ENCODE results near the gene AHCYL1. TPM values are rescaled to one million over a fixed set of nuclear protein-coding genes. Genes with fewer than 3 reads are reported as not detected.

The AHCYL1 gene
- total and polyA plus RNA-seq, 7 donors, result 42.6 to 76.7 (median 58.2) TPM

DNA sequence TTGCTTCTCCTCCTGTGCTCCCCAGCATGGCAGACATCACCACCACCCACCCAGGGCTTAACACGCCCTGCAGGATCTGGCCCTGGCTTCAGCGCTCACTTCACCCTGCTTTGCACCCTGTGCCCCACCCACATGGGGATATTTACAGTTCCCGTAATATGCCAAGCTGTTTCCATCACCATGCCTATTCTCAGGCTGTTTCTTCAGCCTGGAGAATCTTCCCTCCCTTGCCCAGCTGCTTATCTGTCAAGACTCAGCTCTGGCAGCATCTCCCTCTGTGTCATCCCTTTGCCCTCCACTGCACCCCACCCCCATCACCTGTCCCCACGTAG lies 3.6 kb upstream of the AHCYL1 start:
- Histone ChIP-seq H3K4me3 (no peak overlapping the region), H3K9me3 (no peaks in the 10 kb centered on the region), H3K36me3 (no peaks in the 10 kb centered on the region), H3K27me3 (no peaks in the 10 kb centered on the region), H3K27ac (no peak overlapping the region), H3K4me1 (peaks cover 0 to 35% (median 31%) of the 10 kb centered on the region in 4 donors)
- TF ChIP-seq, protein P1, sequence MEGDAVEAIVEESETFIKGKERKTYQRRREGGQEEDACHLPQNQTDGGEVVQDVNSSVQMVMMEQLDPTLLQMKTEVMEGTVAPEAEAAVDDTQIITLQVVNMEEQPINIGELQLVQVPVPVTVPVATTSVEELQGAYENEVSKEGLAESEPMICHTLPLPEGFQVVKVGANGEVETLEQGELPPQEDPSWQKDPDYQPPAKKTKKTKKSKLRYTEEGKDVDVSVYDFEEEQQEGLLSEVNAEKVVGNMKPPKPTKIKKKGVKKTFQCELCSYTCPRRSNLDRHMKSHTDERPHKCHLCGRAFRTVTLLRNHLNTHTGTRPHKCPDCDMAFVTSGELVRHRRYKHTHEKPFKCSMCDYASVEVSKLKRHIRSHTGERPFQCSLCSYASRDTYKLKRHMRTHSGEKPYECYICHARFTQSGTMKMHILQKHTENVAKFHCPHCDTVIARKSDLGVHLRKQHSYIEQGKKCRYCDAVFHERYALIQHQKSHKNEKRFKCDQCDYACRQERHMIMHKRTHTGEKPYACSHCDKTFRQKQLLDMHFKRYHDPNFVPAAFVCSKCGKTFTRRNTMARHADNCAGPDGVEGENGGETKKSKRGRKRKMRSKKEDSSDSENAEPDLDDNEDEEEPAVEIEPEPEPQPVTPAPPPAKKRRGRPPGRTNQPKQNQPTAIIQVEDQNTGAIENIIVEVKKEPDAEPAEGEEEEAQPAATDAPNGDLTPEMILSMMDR (IDR thresholded peaks at IDR 0.05), result no peak
- TF ChIP-seq EP300 (IDR thresholded peaks at IDR 0.05) (no peak), POLR2A (IDR thresholded peaks at IDR 0.05) (no peak), POLR2AphosphoS5 (IDR thresholded peaks at IDR 0.05) (no peak)
- no peak for DNase-seq
- WGBS, 2 donors, result 17 to 60% methylated on average over 4 of the region's 4 CpGs
- intact Hi-C loops (cut with DNase I), result loop anchor here (5.0 kb wide), 3 partner anchors 69 to 339 kb away; partner anchors contain the start of gene CSF1

DNA sequence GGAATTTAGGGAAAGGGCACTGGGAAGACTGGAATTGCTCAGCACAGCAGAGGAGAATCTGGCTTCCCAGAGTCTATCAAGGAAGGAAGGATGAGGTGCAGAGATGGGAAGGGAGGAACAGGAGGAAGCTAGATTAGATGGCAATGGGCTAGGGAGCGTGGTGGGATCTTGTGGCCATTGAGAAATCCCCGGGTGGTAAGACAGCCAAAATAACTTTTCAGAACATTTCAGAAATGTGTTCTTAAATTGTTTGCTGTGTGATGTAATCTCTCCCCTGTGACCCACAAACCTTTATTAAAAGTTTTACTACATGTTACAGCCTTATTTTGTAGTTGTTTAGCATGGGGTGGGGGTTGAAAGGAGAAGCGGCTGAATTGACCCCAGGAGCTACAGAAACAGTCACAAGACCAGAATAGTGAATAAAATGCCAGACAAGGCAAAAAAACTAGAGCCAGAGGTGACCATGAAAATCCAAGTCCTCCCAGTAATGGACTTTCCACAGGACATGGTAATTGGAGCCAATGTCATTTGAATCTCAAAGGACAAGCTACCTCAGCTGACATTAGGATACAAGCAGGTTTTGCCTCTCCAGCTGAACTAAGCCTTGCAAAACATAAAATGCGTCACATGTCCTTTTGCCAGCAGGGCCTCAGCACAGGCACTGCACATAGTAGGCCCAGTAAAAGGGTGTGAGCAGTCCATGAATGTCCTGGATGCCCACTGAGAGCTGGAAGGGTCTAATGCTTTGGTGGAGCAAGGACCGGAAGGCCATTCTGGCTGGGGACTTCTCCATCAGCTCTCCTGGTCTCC lies 980 bp upstream of the AHCYL1 start:
- WGBS, 2 donors, result 55 to 79% methylated on average over 5 of the region's 5 CpGs
- intact Hi-C loops (cut with DNase I), result loop anchor here (1.0 to 5.0 kb wide), 6 partner anchors 51 to 341 kb away; partner anchors contain the start of genes CSF1 and STRIP1
- Histone ChIP-seq H3K4me3 (no peak overlapping the region), H3K36me3 (no peaks in the 10 kb centered on the region), H3K9me3 (no peaks in the 10 kb centered on the region), H3K27ac (peak overlapping the region; percentile 94 to 98 (median 96)), H3K27me3 (no peaks in the 10 kb centered on the region), H3K4me1 (peaks cover 0 to 61% (median 52%) of the 10 kb centered on the region in 4 donors)
- peak; percentile 76 for DNase-seq
- TF ChIP-seq EP300 (IDR thresholded peaks at IDR 0.05), result no peak
- no peak for TF ChIP-seq POLR2A (IDR thresholded peaks at IDR 0.05)
- TF ChIP-seq, protein P1 (IDR thresholded peaks at IDR 0.05), result no peak
- TF ChIP-seq POLR2AphosphoS5 (IDR thresholded peaks at IDR 0.05), result no peak

DNA sequence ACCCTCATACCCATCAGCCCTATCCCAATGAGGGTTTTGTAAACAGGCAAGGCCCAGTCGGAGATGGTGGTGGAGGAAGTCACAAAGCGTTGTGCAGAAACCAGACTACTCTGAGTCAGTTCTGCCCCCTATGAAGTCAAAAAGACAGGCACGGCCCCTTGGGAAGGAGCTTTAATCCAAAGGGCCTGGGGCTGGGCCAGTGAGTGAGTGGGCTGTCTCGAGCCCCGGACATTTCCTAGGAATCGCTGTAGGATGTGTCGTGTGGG lies 442 bp upstream of the AHCYL1 start:
- no peaks in the 10 kb centered on the region for H3K9me3 ChIP-seq
- H3K4me3 ChIP-seq, result peak overlapping the region in 1 of 4 donors; percentile 75
- WGBS, 2 donors, result 12 to 13% methylated on average over 7 of the region's 7 CpGs
- TF ChIP-seq, protein P1 (IDR thresholded peaks at IDR 0.05), result no peak
- TF ChIP-seq EP300 (IDR thresholded peaks at IDR 0.05) (no peak), POLR2A (IDR thresholded peaks at IDR 0.05) (no peak), POLR2AphosphoS5 (IDR thresholded peaks at IDR 0.05) (no peak)
- intact Hi-C loops (cut with DNase I), result loop anchor here (1.0 to 5.0 kb wide), 6 partner anchors 51 to 342 kb away; partner anchors contain the start of genes CSF1 and STRIP1
- peaks cover 0 to 60% (median 51%) of the 10 kb centered on the region in 4 donors for H3K4me1 ChIP-seq
- H3K27me3 ChIP-seq, result no peaks in the 10 kb centered on the region
- DNase-seq, result no peak
- H3K27ac ChIP-seq, result peak overlapping the region; percentile 94 to 98 (median 96)
- no peaks in the 10 kb centered on the region for H3K36me3 ChIP-seq

DNA sequence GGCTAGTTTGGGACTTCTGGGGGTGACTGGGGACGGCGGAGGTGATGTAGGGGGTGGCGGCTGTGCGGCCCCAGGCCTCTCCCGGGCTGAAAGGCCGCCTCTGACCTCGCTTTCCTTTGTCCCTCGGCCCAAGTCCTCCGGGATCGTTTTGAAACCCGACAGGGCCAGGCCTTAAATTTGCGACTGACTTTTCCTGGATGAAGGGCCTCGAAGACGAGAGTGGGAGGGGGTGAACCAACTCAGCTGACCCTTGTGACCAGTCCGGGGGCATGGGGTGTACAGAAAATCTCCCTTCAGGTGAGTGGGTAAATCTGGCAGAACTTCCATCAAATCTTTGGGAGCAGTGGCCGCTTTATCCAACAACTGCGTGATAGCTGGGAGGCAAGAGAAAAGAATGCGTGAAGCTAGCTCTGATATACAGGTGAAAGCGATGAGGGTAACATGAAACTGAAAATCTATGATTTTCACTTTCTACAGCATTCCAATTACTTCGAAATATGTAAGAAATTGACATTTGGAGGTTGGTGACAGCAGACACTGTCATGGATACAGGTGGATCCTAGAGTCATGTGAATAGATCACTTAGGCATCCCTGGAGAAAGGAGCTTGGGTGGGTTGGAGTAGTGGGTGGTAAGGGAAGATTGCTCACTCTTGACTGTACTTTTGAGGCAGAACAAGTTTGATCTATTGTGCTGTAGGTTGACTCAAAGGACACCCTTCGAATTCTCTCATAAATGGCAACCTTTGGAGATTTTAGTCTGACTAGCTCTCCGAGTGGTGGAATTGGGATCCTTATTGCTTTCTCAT lies 885 bp downstream of the AHCYL1 start:
- intact Hi-C loops (cut with DNase I), result loop anchor here (2.0 to 5.0 kb wide), 4 partner anchors 49 to 438 kb away; partner anchors contain the start of genes GNAI3 and STRIP1
- Histone ChIP-seq H3K9me3 (no peaks in the 10 kb centered on the region), H3K36me3 (no peaks in the 10 kb centered on the region), H3K27me3 (no peaks in the 10 kb centered on the region), H3K27ac (peak overlapping the region; percentile 94 to 98 (median 96)), H3K4me3 (peak overlapping the region; percentile 65 to 94 (median 75)), H3K4me1 (peaks cover 0 to 60% (median 48%) of the 10 kb centered on the region in 4 donors)
- DNase-seq, result no peak
- TF ChIP-seq POLR2A (IDR thresholded peaks at IDR 0.05) (no peak), EP300 (IDR thresholded peaks at IDR 0.05) (no peak), POLR2AphosphoS5 (IDR thresholded peaks at IDR 0.05) (no peak)
- TF ChIP-seq, protein P1 (IDR thresholded peaks at IDR 0.05), result no peak
- WGBS, 2 donors, result 6 to 12% methylated on average over 22 of the region's 22 CpGs

Measured in sigmoid colon (tissue), 7 donors.